BLaER1 treated with 17β-estradiol and CSF1 and Interleukin-3, amounts not matched to agents 10 nM and 100 nM (cell line): ENCODE results near the gene C4orf51.
A peak's percentile ranks its signal among the peaks of the same experiment; 100 is the strongest.

Source experiments
- H3K27ac ChIP-seq, 11 experiments: shearing (Covaris generic); formaldehyde crosslinking; 2 replicates each; pipeline ENCODE4 v1.8.1; 2022
- H3K27me3 ChIP-seq, 11 experiments: shearing (Covaris generic); formaldehyde crosslinking; 2 replicates each; pipeline ENCODE4 v1.8.1; 2022
- H3K36me3 ChIP-seq, 11 experiments: shearing (Covaris generic); formaldehyde crosslinking; 2 replicates each; pipeline ENCODE4 v1.8.1; 2022
- H3K4me1 ChIP-seq, 10 experiments: shearing (Covaris generic); formaldehyde crosslinking; 2 replicates each; pipeline ENCODE4 v1.8.1; 2022
- H3K4me2 ChIP-seq, 11 experiments: shearing (Covaris generic); formaldehyde crosslinking; 2 replicates each; pipeline ENCODE4 v1.8.1; 2022
- H3K4me3 ChIP-seq, 10 experiments: shearing (Covaris generic); formaldehyde crosslinking; 2 replicates each; pipeline ENCODE4 v1.8.1; 2022
- H3K9ac ChIP-seq, 11 experiments: shearing (Covaris generic); formaldehyde crosslinking; 2 replicates each; pipeline ENCODE4 v1.8.1; 2022
- H3K9me3 ChIP-seq, 11 experiments: shearing (Covaris generic); formaldehyde crosslinking; replicated peaks in 1 of 11; 2 replicates each; pipeline ENCODE4 v1.8.1; 2022
- H4K20me1 ChIP-seq, 11 experiments: shearing (Covaris generic); formaldehyde crosslinking; 2 replicates each; pipeline ENCODE4 v1.8.1; 2022
- Cebpa-rat ChIP-seq, 11 experiments: shearing (Covaris generic); IDR thresholded peaks; 2 replicates each; pipeline ENCODE4 v1.8.1; 2022

The C4orf51 gene

GRCh38 chr4:145760176-145760575, 80.2 kb downstream of the C4orf51 start:
- H3K27me3 ChIP-seq: no peaks in the 10 kb centered on the region
- H3K36me3 ChIP-seq: peaks cover 51 to 71% (median 61%) of the 10 kb centered on the region in 11 experiments
- no peak overlapping the region for H3K4me3 ChIP-seq
- no peaks in the 10 kb centered on the region; a peak in 1 of 22 replicates for H4K20me1 ChIP-seq
- TF ChIP-seq Cebpa-rat (IDR thresholded peaks at IDR 0.05): no peak
- no peak overlapping the region for H3K9ac ChIP-seq
- no peaks in the 10 kb centered on the region for H3K4me1 ChIP-seq
- H3K4me2 ChIP-seq: no peak overlapping the region
- no peak overlapping the region for H3K27ac ChIP-seq
- no peaks in the 10 kb centered on the region for H3K9me3 ChIP-seq

- H3K4me1 ChIP-seq: no peaks in the 10 kb centered on the region
- no peak overlapping the region for H3K4me3 ChIP-seq
- H3K9ac ChIP-seq: no peak overlapping the region
- no peaks in the 10 kb centered on the region; a peak in 1 of 22 replicates for H4K20me1 ChIP-seq
- no peaks in the 10 kb centered on the region for H3K9me3 ChIP-seq
- H3K4me2 ChIP-seq: no peak overlapping the region
- H3K27ac ChIP-seq: no peak overlapping the region
- H3K27me3 ChIP-seq: no peaks in the 10 kb centered on the region
- no peak for TF ChIP-seq Cebpa-rat (IDR thresholded peaks at IDR 0.05)
- H3K36me3 ChIP-seq: peaks cover 61 to 82% (median 72%) of the 10 kb centered on the region in 11 experiments
Measured at GRCh38 chr4:145760961-145761929, 81.3 kb downstream of the C4orf51 start.

GRCh38 chr4:145762719-145763118, 82.8 kb downstream of the C4orf51 start:
- Histone ChIP-seq H3K36me3 (peaks cover 67 to 97% (median 84%) of the 10 kb centered on the region in 11 experiments), H3K9ac (no peak overlapping the region)
- no peak for TF ChIP-seq Cebpa-rat (IDR thresholded peaks at IDR 0.05)

DNA sequence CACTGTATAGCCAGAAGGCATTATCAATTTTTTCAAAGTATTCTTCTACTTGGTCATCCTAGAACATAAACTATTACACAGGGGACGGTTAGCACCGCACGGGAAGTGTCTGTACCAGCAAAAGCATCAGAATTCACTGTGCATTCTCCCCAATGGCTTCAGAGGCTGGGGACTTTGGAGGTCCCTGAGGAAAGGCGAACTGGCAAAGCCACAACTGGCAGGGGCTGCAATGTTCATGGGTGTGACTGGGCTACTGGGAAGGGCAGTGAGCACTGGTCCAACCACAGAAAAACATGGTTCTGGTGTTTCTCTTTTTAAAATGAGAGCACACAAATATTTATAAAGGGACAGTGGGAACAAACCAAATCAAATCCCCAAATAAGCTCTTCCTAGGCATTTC, 83.5 kb downstream of the C4orf51 start:
- Histone ChIP-seq H3K36me3 (peaks cover 67 to 98% (median 89%) of the 10 kb centered on the region in 11 experiments), H3K4me2 (no peak overlapping the region), H3K4me1 (no peaks in the 10 kb centered on the region), H3K9ac (no peak overlapping the region), H3K9me3 (peaks cover 0 to 5% (median 0%) of the 10 kb centered on the region in 11 experiments; a peak in 1 of 22 replicates), H4K20me1 (no peaks in the 10 kb centered on the region; a peak in 1 of 22 replicates), H3K27me3 (no peaks in the 10 kb centered on the region), H3K4me3 (no peak overlapping the region), H3K27ac (no peak overlapping the region)
- no peak for TF ChIP-seq Cebpa-rat (IDR thresholded peaks at IDR 0.05)

More at GRCh38 chr4:145762719-145763118, 82.8 kb downstream of the C4orf51 start:
- Histone ChIP-seq H3K9me3 (0 out of 22 replicates have a peak, but pooled peaks cover 0 to 5% (median 0%) of the 10 kb centered on the region in 11 experiments), H3K27me3 (no peaks in the 10 kb centered on the region), H4K20me1 (no peaks in the 10 kb centered on the region; a peak in 1 of 22 replicates), H3K4me2 (no peak overlapping the region), H3K4me1 (no peaks in the 10 kb centered on the region), H3K27ac (no peak overlapping the region), H3K4me3 (no peak overlapping the region)

- H3K4me2 ChIP-seq: no peak overlapping the region
- H3K9me3 ChIP-seq: peaks cover 0 to 5% (median 0%) of the 10 kb centered on the region in 11 experiments; a peak in 1 of 22 replicates
- H3K4me1 ChIP-seq: peaks cover 0 to 12% (median 3%) of the 10 kb centered on the region in 10 experiments; a peak in 8 of 20 replicates
- H3K4me3 ChIP-seq: no peak overlapping the region
- no peaks in the 10 kb centered on the region for H4K20me1 ChIP-seq
- no peak overlapping the region for H3K27ac ChIP-seq
- peaks cover 51 to 89% (median 75%) of the 10 kb centered on the region in 11 experiments for H3K36me3 ChIP-seq
- no peak for TF ChIP-seq Cebpa-rat (IDR thresholded peaks at IDR 0.05)
- H3K27me3 ChIP-seq: no peaks in the 10 kb centered on the region
- no peak overlapping the region for H3K9ac ChIP-seq
Measured at GRCh38 chr4:145766273-145766672, 86.3 kb downstream of the C4orf51 start.

DNA sequence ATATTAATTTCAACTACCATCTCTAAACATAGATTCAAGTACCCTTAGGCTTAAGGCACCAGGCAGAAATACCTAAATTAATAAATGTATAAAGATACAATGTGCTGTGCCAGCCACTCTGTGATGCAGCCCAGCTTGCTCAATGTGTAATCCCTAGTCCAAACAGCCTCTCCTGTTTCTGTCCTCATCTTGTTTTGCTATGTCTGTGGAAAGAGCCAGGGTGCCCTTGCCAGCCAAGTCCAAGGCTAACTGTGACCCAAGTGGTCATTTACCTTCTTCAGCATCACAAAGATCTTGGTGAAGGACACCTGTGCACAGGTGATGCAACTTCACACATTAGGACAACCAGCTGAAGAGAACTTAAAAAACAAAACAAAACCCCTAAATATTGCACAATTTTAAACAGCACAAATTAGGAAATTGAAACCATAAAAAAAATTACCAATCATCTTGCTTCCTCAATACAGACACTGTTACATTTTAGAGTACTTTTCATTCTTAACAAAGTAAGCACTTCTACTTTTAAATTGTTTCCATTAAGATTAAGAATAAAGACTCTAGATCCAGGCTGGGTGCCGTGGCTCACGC, 89.6 kb downstream of the C4orf51 start:
- TF ChIP-seq Cebpa-rat (IDR thresholded peaks at IDR 0.05): peak in 4 of 11 experiments; percentile 27 to 57 (median 44); a peak in 5 of 22 replicates
- H3K4me3 ChIP-seq: no peak overlapping the region
- H4K20me1 ChIP-seq: no peaks in the 10 kb centered on the region
- peaks cover 42 to 90% (median 76%) of the 10 kb centered on the region in 11 experiments for H3K36me3 ChIP-seq
- H3K4me2 ChIP-seq: peak overlapping the region in 5 of 11 experiments; percentile 19 to 70 (median 54); a peak in 8 of 22 replicates
- peak overlapping the region in 1 of 11 experiments; percentile 33; a peak in 3 of 22 replicates for H3K9ac ChIP-seq
- peaks cover 0 to 5% (median 0%) of the 10 kb centered on the region in 11 experiments; a peak in 1 of 22 replicates for H3K9me3 ChIP-seq
- H3K27ac ChIP-seq: peak overlapping the region in 4 of 11 experiments; percentile 38 to 60 (median 54); a peak in 6 of 22 replicates
- no peaks in the 10 kb centered on the region for H3K27me3 ChIP-seq
- peaks cover 0 to 12% (median 3%) of the 10 kb centered on the region in 10 experiments; a peak in 8 of 20 replicates for H3K4me1 ChIP-seq

DNA sequence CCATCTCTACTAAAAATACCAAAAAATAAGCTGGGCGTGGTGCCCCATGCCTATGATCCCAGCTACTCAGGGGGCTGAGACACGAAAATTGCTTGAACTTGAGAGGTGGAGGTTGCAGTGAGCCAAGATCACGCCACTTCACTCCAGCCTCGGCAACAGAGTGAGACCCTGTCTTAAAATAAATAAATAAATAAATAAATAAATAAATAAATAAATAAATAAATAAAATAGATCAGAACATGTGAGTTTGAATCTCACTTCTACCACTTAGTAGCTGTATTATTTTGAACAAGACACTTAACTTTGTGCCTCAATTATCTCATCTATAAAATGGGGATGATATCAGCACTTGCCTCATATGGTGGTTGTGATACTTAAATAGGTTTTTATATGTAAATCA, 90.2 kb downstream of the C4orf51 start:
- Histone ChIP-seq H3K9ac (peak overlapping the region in 1 of 11 experiments; percentile 33; a peak in 3 of 22 replicates), H3K9me3 (peaks cover 0 to 5% (median 0%) of the 10 kb centered on the region in 11 experiments; a peak in 1 of 22 replicates), H3K27me3 (no peaks in the 10 kb centered on the region), H3K4me3 (no peak overlapping the region), H3K36me3 (peaks cover 40 to 90% (median 75%) of the 10 kb centered on the region in 11 experiments), H4K20me1 (no peaks in the 10 kb centered on the region), H3K4me2 (peak overlapping the region in 5 of 11 experiments; percentile 19 to 70 (median 54); a peak in 7 of 22 replicates), H3K27ac (peak overlapping the region in 4 of 11 experiments; percentile 38 to 60 (median 54); a peak in 6 of 22 replicates), H3K4me1 (peaks cover 0 to 12% (median 3%) of the 10 kb centered on the region in 10 experiments; a peak in 8 of 20 replicates)
- no peak for TF ChIP-seq Cebpa-rat (IDR thresholded peaks at IDR 0.05)

DNA sequence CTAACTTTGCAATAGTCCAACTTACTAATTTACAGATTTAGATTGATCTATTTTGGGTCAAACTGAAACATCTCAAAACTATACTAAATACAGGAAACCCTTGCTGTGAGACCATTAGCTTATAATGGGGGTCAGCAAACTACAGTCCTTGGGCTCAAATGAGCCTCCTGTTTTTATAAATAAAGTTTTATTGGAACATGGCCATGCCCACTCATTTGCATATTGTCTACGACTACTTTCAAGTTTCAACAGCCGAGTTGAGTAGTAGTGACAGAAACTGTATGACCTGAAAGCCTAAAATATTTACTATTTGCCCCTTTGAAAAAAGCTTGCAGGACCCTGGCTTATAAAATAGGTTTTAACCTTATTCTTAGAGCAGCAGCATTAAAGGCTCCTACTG, 92.4 kb downstream of the C4orf51 start:
- H4K20me1 ChIP-seq: no peaks in the 10 kb centered on the region
- no peak overlapping the region for H3K4me3 ChIP-seq
- H3K27ac ChIP-seq: no peak overlapping the region
- no peak overlapping the region for H3K4me2 ChIP-seq
- H3K9me3 ChIP-seq: peaks cover 0 to 4% (median 0%) of the 10 kb centered on the region in 11 experiments; a peak in 1 of 22 replicates
- TF ChIP-seq Cebpa-rat (IDR thresholded peaks at IDR 0.05): no peak
- H3K27me3 ChIP-seq: no peaks in the 10 kb centered on the region
- no peak overlapping the region for H3K9ac ChIP-seq
- peaks cover 0 to 12% (median 3%) of the 10 kb centered on the region in 10 experiments; a peak in 8 of 20 replicates for H3K4me1 ChIP-seq
- peaks cover 33 to 90% (median 74%) of the 10 kb centered on the region in 11 experiments for H3K36me3 ChIP-seq
